Esophagus muscularis mucosa (tissue), 3 donors: ENCODE measurements around the gene ZWILCH.

ENCODE experiments used
- EP300 ChIP-seq: sonication (generic); formaldehyde crosslinking; IDR thresholded peaks from one replicate; pipeline ENCODE4 v1.6.1; 2017; ENCODE audit warnings: antibody characterized with exemption
- TF ChIP-seq, protein P1 (sequence below), 3 experiments: fragments of 200-600 bp in 2 of 3; fragments of 450-650 bp in 1 of 3; sonication (generic) in 2 of 3; IDR thresholded peaks; one replicate each; pipeline ENCODE4 v1.5.1; 2017 to 2019; ENCODE audit warnings: antibody characterized with exemption in 3 of 3, mild to moderate bottlenecking in 2 of 3, moderate library complexity in 1 of 3

DNA sequence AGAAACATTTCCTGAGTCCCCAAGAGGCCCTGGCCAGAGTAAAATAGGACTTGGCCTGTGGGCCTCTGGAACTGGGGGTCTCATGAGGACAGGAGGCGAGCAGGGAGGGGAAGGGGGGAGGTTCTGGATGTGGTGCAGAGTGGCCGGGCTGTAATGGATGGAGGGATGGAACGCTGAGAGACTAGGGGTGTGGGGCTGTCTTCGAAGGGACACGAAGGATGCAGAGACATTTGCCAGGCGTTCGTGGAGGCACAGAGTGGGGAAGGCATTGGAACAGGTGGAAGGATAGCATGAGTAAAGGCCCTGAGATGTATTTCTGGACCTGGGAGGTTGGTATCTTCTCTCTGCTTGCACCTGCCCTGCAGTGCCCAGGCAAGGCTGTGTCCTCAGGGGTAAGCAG is 62.8 kb downstream of the ZWILCH start:
- TF ChIP-seq, protein P1, sequence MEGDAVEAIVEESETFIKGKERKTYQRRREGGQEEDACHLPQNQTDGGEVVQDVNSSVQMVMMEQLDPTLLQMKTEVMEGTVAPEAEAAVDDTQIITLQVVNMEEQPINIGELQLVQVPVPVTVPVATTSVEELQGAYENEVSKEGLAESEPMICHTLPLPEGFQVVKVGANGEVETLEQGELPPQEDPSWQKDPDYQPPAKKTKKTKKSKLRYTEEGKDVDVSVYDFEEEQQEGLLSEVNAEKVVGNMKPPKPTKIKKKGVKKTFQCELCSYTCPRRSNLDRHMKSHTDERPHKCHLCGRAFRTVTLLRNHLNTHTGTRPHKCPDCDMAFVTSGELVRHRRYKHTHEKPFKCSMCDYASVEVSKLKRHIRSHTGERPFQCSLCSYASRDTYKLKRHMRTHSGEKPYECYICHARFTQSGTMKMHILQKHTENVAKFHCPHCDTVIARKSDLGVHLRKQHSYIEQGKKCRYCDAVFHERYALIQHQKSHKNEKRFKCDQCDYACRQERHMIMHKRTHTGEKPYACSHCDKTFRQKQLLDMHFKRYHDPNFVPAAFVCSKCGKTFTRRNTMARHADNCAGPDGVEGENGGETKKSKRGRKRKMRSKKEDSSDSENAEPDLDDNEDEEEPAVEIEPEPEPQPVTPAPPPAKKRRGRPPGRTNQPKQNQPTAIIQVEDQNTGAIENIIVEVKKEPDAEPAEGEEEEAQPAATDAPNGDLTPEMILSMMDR (IDR thresholded peaks at IDR 0.05): no peak
- TF ChIP-seq EP300: no peak
